Stimulated activated naive CD8-positive, alpha-beta T cell treated with anti-CD3 and anti-CD28 coated beads, Interleukin-15, amount 100 ng/mL, for 72 hours (primary cell): Measurements from ENCODE around the gene ZAR1.
"Not testable (repeated sequence)": the region's sequence is repeated elsewhere in the genome, so short reads cannot be mapped to it uniquely, and the experiment has no call there.

ENCODE experiments used
- ATAC-seq: fragments of 150-1000 bp; cut with Tn5 transposase; 2 replicates; pipeline ENCODE4 v1.10.0; 2021; ENCODE audit warnings: mild to moderate bottlenecking, moderate library complexity
- DNase-seq, 2 donors: peaks; one replicate each; pipeline ENCODE4 v3.0.0; 2021 to 2022
- H3K27ac Mint-ChIP-seq, 2 donors: one replicate each; pipeline ENCODE4 v1.8.0; 2022; ENCODE audit warnings: mild to moderate bottlenecking in 2 of 2, mixed read lengths in 2 of 2, moderate library complexity in 2 of 2
- H3K27me3 Mint-ChIP-seq: one replicate; pipeline ENCODE4 v1.8.0; 2022; ENCODE audit warnings: mixed read lengths
- H3K4me1 Mint-ChIP-seq: one replicate; pipeline ENCODE4 v1.8.0; 2022; ENCODE audit warnings: mild to moderate bottlenecking, mixed read lengths
- H3K4me3 Mint-ChIP-seq, 2 donors: one replicate each; pipeline ENCODE4 v1.8.0; 2022; ENCODE audit warnings: mild to moderate bottlenecking in 2 of 2, mixed read lengths in 2 of 2, moderate library complexity in 1 of 2
- H3K9me3 Mint-ChIP-seq, 2 donors: one replicate each; pipeline ENCODE4 v1.8.0; 2022; ENCODE audit warnings: mixed read lengths in 2 of 2

ZAR1 gene, protein sequence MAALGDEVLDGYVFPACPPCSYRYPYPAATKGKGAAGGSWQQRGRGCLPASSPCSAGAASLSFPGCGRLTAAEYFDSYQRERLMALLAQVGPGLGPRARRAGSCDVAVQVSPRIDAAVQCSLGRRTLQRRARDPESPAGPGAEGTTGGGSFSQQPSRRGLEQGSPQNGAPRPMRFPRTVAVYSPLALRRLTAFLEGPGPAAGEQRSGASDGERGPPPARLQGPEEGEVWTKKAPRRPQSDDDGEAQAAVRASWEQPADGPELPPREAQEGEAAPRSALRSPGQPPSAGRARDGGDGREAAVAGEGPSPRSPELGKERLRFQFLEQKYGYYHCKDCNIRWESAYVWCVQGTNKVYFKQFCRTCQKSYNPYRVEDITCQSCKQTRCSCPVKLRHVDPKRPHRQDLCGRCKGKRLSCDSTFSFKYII

DNA sequence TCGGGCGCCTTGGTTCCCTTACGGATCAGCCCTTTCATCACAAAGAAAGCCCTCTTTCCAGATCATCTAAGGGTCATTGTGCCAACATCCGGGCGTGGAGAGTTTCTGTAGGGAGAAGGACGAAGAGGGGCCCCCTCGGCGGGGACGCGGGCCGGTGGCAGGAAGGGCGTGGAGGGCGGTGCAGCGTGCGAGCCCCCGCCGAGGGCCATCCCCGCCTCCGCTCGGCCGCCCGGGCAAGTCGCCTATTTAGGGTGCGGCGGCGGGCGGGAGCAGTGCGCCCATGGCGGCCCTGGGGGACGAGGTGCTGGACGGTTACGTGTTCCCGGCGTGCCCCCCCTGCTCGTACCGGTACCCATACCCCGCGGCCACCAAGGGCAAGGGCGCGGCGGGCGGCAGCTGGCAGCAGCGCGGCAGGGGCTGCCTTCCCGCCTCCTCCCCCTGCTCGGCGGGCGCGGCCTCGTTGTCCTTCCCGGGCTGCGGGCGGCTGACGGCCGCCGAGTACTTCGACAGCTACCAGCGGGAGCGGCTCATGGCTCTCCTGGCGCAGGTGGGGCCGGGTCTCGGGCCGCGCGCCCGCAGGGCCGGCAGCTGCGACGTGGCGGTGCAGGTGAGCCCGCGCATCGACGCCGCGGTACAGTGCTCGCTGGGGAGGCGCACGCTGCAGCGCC, at the start of gene ZAR1:
ZAR1 (plus strand) TSS at position 241 of the 668 bp plus-strand sequence; CDS start at position 281, 40 bp downstream.
- DNase-seq (no peak), ATAC-seq (peak; percentile 62)
- peaks cover 6% of the 10 kb centered on the region for H3K4me1 Mint-ChIP-seq
- peaks cover 64% of the 10 kb centered on the region for H3K27me3 Mint-ChIP-seq
- no peaks in the 10 kb centered on the region for H3K9me3 Mint-ChIP-seq
- H3K4me3 Mint-ChIP-seq, result peak within 1 kb of the TSS; percentile 75 to 77
- H3K27ac Mint-ChIP-seq, result no peak within 1 kb of the TSS

DNA sequence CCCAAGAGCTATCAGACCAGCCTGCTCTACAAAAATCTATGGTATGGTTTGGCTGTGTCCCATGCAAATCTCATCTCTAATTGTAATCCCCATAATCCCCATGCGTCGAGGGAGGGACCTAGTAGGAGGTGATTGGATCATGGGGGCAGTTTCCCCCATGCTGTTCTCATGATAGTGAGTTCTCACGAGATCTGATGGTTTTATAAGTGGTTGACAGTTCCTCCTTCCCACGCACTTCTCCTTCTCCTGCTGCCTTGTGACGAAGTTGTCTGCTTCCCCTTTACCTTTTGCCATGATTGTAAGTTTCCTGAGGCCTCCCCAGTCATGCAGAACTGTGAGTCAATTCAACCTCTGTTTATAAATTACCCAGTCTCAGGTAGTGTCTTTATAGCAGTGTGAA, 49.1 kb upstream of the ZAR1 start:
- H3K4me1 Mint-ChIP-seq, H3K9me3 Mint-ChIP-seq, H3K27ac Mint-ChIP-seq, ATAC-seq, DNase-seq, H3K4me3 Mint-ChIP-seq: not testable (repeated sequence)
- peaks cover 11% of the 10 kb centered on the region for H3K27me3 Mint-ChIP-seq

DNA sequence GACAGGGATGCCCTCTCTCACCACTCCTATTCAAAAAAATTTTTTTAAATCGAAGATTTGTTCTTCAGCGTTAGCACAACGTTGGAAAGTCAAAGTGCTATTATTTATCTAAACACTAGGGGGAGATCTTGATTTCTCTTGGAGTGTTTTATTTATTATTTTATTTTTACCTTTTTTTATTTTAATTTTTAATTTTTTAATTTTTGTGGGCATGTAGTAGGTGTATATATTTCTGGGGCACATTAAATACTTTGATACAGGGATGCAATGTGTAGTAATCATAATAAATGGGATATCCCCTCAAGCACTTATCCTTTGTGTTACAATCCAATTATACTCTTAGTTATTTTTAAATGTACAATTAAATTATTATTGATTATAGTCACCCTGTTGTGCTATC, 44.3 kb upstream of the ZAR1 start:
- ATAC-seq (no peak), DNase-seq (no peak)
- H3K4me3 Mint-ChIP-seq, result no peak overlapping the region
- peaks cover 4% of the 10 kb centered on the region for H3K27me3 Mint-ChIP-seq
- no peaks in the 10 kb centered on the region for H3K9me3 Mint-ChIP-seq
- H3K27ac Mint-ChIP-seq, result no peak overlapping the region
- no peaks in the 10 kb centered on the region for H3K4me1 Mint-ChIP-seq

DNA sequence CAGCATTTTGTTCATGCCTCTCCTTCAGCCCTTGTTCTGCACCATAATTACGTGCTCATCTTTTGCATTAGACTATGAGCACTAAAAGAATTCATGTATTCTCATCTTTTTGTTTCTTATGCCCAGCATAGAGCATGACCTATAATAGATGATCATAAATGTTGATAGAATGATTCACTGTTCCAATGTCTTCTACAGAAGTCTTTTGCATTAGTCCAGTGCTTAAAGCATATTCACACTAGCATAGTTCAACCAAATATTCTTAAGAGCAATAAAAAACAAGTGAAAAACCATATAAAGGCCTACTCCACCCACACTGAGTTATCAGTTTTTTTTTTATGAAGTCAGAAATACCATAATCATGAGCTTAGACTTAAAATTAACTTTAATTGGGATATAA, 43.4 kb upstream of the ZAR1 start:
- H3K4me1 Mint-ChIP-seq, result no peaks in the 10 kb centered on the region
- DNase-seq (no peak), ATAC-seq (no peak)
- H3K27me3 Mint-ChIP-seq, result no peaks in the 10 kb centered on the region
- H3K9me3 Mint-ChIP-seq, result no peaks in the 10 kb centered on the region
- H3K4me3 Mint-ChIP-seq, result no peak overlapping the region
- no peak overlapping the region for H3K27ac Mint-ChIP-seq

DNA sequence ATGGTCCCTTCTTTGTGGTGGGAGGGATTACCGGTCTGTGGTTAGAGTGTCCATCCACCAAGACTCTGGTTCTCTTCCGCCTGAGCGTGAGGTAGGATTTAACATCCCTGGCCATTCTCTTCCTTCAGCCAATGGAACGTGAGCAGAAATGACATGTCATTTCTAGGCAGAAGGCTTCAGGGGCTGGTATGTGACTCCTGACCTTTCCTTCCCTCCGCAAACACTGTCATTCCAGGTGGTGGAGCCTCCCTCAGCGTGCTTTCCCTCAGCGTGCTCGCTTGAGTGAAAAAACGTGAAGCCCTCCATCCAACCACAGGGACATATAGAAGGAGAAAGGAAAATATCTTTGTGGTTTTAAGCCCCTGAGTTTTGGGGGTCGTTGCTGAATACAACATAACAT, 40.9 kb upstream of the ZAR1 start:
- ATAC-seq (no peak), DNase-seq (no peak)
- H3K9me3 Mint-ChIP-seq, result no peaks in the 10 kb centered on the region
- H3K27me3 Mint-ChIP-seq, result no peaks in the 10 kb centered on the region
- H3K4me1 Mint-ChIP-seq, result no peaks in the 10 kb centered on the region
- no peak overlapping the region for H3K27ac Mint-ChIP-seq
- H3K4me3 Mint-ChIP-seq, result no peak overlapping the region

DNA sequence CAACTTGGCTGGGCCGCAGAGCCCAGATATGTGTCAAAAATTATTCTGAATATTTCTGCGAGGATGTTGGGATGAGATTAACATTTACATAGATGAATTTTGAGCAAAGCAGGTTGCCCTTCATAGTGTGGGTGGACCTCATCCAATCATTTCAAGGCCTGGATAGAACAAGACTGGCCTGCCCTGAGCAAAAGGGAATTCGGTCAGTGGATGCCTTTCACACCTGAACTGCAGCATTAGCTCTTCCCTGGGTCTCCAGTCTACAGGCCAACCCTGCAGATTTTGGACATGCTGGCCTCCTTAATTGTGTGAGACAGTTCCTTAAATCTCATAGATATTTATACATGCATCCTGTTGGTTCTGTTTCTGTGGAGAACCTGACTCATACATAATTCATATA, 39.3 kb upstream of the ZAR1 start:
- H3K4me1 Mint-ChIP-seq, result no peaks in the 10 kb centered on the region
- DNase-seq, result no peak
- no peaks in the 10 kb centered on the region for H3K9me3 Mint-ChIP-seq
- H3K27me3 Mint-ChIP-seq, result no peaks in the 10 kb centered on the region
- no peak overlapping the region for H3K27ac Mint-ChIP-seq
- H3K4me3 Mint-ChIP-seq, result no peak overlapping the region
- ATAC-seq, result no peak

DNA sequence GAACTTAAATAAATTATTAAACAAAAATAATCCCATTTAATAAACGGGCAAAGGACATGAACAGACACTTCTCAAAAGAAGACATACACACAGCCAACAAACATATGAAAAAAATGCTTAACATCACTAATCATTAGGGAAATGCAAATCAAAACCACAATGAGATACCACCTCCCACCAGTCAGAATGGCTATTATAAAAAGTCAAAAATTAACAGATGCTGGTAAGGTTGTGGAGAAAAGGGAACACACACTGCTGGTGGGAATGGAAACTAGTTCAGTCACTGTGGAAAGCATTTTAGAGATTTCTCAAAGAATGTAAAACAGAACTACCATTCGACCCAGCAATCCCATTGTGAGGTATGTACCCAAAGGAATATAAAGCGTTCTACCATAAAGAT, 38.4 kb upstream of the ZAR1 start:
- not testable (repeated sequence) for DNase-seq, H3K4me3 Mint-ChIP-seq, H3K9me3 Mint-ChIP-seq, ATAC-seq, H3K27me3 Mint-ChIP-seq, H3K27ac Mint-ChIP-seq, H3K4me1 Mint-ChIP-seq

DNA sequence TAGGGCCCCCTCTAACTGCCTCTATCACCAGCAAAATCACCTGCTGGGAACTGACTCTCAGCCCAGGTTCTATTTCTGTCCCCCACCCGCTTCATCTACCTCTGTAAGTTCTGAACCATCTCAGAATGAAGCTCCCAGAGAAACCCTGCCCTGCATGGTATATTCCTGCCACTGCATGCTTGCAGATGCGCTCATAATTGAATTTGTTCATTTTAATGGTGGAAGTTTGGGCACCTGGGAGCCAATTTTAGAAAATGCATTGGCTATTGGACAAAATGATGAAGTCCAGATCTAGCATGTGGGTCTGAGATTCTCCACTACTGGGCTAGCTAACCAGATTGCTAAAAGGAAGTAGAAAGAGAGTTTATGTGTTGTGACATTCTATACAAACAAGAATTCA, 35.5 kb upstream of the ZAR1 start:
- no peak for ATAC-seq
- Mint-ChIP-seq H3K4me3 (no peak overlapping the region), H3K9me3 (peaks cover 0 to 17% of the 10 kb centered on the region in 2 donors), H3K27ac (no peak overlapping the region), H3K4me1 (no peaks in the 10 kb centered on the region), H3K27me3 (no peaks in the 10 kb centered on the region)
- no peak for DNase-seq

DNA sequence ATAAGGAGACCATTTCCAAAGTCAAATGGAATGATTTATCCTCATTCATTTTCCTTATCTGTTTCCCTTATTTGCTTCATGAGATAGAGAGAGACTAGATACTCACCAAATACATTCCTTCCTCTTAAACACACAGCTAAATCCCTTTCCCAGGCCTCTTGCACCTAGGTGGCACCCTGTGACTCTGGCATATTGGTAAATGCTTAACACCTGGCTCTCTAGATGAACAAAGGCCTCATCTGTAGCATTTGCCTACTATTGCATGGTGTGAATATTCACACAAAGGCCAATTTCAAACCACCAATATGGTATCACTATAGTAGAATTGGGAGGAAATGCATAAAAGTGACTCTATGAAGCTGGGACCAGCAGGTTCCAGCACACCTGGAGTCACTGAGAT, 29.1 kb upstream of the ZAR1 start:
- Mint-ChIP-seq H3K4me1 (no peaks in the 10 kb centered on the region), H3K9me3 (peaks cover 5 to 17% of the 10 kb centered on the region in 2 donors)

DNA sequence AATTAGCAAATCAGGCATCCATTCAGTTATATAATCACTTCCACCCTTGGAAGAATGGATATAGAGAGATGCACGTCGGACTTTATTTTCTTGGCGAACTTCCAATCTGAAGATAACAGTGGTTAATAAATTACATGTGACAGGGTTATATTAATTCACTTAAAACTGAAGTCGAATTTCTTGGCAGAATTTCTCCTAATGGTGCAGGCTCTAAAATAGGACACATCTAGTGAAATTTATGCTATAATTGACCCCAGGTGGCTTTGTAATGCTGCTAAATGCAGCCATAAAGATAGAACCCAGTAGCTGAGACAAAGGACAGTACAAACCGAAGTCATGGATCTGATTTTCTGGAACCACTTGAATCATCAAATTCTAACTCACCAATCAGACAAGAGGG, 27.7 kb upstream of the ZAR1 start:
- ATAC-seq, result no peak
- Mint-ChIP-seq H3K27me3 (no peaks in the 10 kb centered on the region), H3K4me1 (no peaks in the 10 kb centered on the region), H3K4me3 (no peak overlapping the region), H3K9me3 (peaks cover 5 to 15% of the 10 kb centered on the region in 2 donors), H3K27ac (no peak overlapping the region)
- DNase-seq, result no peak

More for the DNA sequence above, 29.1 kb upstream of the ZAR1 start:
- Mint-ChIP-seq H3K27me3 (no peaks in the 10 kb centered on the region), H3K4me3 (no peak overlapping the region), H3K27ac (no peak overlapping the region)
- no peak for DNase-seq
- no peak for ATAC-seq

DNA sequence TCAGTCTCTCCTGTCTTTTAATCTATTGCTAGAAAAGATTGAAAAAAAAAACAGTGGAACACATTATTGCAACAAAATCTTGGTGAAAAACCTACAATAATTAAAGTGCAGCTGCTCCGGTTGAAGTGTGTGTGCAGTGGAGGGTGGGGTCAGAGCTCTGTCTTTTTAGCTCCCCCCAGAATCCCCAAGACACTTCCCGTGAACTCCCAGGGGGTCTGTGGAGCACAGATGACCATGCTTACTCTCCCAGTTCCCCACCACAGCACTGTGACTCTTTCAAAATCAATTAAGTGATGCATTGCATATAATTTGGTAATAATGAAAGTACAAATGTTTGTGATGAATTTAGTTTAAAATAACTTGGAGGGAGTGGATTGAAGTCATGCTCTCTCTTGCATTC, 22.6 kb upstream of the ZAR1 start:
- ATAC-seq, result no peak
- no peak overlapping the region for H3K27ac Mint-ChIP-seq
- DNase-seq, result no peak

DNA sequence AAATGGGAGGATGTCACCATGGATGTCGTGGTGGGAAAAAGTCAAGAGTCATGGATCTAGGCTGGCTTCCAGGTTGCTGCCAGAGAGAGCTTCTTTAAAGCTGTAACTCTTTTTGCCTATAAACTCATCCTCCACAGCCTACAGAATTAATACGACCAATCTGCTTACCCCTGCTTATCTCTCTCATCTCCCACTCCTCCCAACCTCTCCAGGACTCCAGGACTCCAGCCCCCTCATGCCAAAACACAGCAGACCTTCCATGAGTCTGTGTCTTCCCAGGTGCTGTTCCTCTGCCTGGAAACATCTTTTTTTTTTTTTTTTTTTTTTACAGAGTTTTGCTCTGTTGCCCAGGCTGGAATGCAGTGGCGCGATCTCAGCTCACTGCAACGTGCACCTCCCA, 22.2 kb upstream of the ZAR1 start:
- Mint-ChIP-seq H3K4me3 (no peak overlapping the region), H3K27me3 (peaks cover 20% of the 10 kb centered on the region), H3K9me3 (peaks cover 0 to 5% of the 10 kb centered on the region in 2 donors), H3K4me1 (no peaks in the 10 kb centered on the region), H3K27ac (no peak overlapping the region)
- DNase-seq, result no peak
- ATAC-seq, result no peak

More for the DNA sequence above, 22.6 kb upstream of the ZAR1 start:
- Mint-ChIP-seq H3K27me3 (peaks cover 20% of the 10 kb centered on the region), H3K4me1 (no peaks in the 10 kb centered on the region), H3K9me3 (peaks cover 0 to 5% of the 10 kb centered on the region in 2 donors), H3K4me3 (no peak overlapping the region)

DNA sequence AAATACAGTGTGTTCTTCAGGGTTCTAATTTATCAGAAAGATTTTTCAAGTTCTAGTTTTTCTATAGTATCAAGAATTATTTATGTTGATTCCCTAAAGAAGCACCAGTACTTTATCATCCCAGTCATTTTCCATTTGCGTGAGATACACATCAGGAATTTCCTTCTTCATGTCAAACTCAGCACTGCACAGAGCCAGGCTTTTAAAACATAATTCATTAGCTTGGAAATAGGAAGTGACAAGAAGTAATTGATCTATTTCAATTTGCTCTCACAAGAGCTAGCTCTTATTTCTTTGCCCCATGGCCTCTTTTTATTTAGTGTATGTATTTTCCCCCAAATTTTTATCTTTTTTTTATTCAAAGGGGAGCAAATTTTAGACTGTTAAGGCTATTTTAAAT, 19.9 kb upstream of the ZAR1 start:
- Mint-ChIP-seq H3K4me3 (no peak overlapping the region), H3K27me3 (peaks cover 20% of the 10 kb centered on the region)
- no peak for ATAC-seq

DNA sequence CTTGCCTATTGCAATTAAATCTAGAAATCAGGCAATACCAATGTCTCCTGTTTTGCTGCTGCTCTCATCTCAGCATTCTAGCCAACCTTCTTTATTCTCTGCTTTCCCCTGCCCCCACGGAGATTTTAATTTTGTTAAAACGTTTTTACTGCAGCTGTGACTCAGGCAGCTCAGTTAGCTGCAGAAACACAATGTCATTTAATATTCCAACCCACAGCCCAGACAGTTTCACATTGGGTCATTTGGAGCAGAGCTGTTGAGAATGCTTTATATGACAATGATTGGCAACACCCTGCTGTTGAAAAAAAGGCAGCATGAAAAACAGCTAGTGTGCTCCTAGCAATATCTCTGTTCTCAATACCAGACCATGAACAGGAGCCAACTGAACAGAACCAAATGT, 19.5 kb upstream of the ZAR1 start:
- no peak overlapping the region for H3K4me3 Mint-ChIP-seq
- DNase-seq (no peak), ATAC-seq (no peak)
- H3K9me3 Mint-ChIP-seq, result no peaks in the 10 kb centered on the region
- no peak overlapping the region for H3K27ac Mint-ChIP-seq
- no peaks in the 10 kb centered on the region for H3K4me1 Mint-ChIP-seq
- peaks cover 20% of the 10 kb centered on the region for H3K27me3 Mint-ChIP-seq

More for the DNA sequence above, 19.9 kb upstream of the ZAR1 start:
- Mint-ChIP-seq H3K27ac (no peak overlapping the region), H3K4me1 (no peaks in the 10 kb centered on the region), H3K9me3 (no peaks in the 10 kb centered on the region)
- DNase-seq, result no peak

DNA sequence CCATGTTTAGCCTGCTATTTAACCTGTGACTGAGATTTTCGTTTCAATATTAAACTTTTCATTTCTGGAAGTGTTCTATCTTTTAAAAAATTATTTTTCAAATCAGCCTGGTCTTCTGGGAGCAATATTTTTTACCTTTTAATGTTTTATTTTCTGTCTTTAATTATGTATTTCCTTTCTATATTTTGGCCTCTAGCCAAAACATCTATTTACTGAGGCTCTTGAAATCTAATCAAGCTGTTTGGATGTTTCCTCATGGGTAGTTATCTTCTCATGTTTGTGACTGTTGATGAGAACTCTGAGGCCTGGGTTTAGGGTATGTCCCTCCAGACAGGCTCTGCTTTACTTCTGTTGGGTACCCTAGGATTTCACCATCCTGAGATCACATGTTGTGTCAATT, 17.3 kb upstream of the ZAR1 start:
- Mint-ChIP-seq H3K27ac (no peak overlapping the region), H3K27me3 (peaks cover 27% of the 10 kb centered on the region), H3K9me3 (no peaks in the 10 kb centered on the region), H3K4me1 (peaks cover 7% of the 10 kb centered on the region), H3K4me3 (no peak overlapping the region)
- ATAC-seq (no peak), DNase-seq (no peak)

DNA sequence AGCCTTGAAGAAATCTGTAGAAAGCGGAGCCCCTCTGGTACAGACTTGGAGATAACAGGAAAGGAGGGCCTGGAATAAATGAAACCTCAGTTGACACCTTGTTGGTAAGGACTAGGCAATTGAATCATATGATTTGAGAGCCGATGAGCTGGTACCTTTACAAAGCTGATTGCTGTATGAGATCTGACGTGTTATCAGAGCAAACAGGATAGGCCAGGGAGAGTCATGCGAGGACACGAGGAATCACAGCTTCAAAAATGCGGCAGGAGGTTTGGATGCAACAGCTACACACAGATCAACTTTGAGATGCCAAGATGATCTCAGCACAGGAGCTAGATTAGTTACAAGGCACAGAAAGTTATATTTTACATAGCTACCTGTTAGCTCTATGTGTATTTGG, 14.3 kb upstream of the ZAR1 start:
- DNase-seq, result no peak
- H3K9me3 Mint-ChIP-seq, result no peaks in the 10 kb centered on the region
- H3K4me1 Mint-ChIP-seq, result peaks cover 7% of the 10 kb centered on the region
- ATAC-seq, result no peak
- peaks cover 19% of the 10 kb centered on the region for H3K27me3 Mint-ChIP-seq
- H3K27ac Mint-ChIP-seq, result no peak overlapping the region
- H3K4me3 Mint-ChIP-seq, result no peak overlapping the region
